Colonic mucosa (tissue), 4 donors: ENCODE results near the gene GMPPA. TPM values are rescaled to one million over a fixed set of nuclear protein-coding genes. Genes with fewer than 3 reads are reported as not detected.

Source experiments
- DNase-seq: peaks from one replicate; pipeline ENCODE4 v3.0.0-alpha.2; 2020
- H3K27ac ChIP-seq: fragments of 200-600 bp; one replicate; pipeline ENCODE4 v1.8.0; 2021
- H3K27me3 ChIP-seq: fragments of 200-600 bp; one replicate; pipeline ENCODE4 v1.8.0; 2021
- H3K36me3 ChIP-seq: fragments of 200-600 bp; one replicate; pipeline ENCODE4 v1.8.0; 2021
- H3K4me1 ChIP-seq: fragments of 200-600 bp; one replicate; pipeline ENCODE4 v1.8.0; 2021; ENCODE audit warnings: mild to moderate bottlenecking
- H3K4me3 ChIP-seq: fragments of 200-600 bp; one replicate; pipeline ENCODE4 v1.8.0; 2021
- H3K9ac ChIP-seq, 2 donors: one replicate each; pipeline ENCODE4 v1.7.0; 2013; ENCODE audit warnings: control low read depth in 2 of 2, low read depth in 2 of 2, low read length in 2 of 2
- H3K9me3 ChIP-seq: fragments of 200-600 bp; one replicate; pipeline ENCODE4 v1.8.0; 2021
- intact Hi-C: fragments of 100-400 bp; cut with DNase I; formaldehyde crosslinking; loops from one replicate; pipeline ENCODE4 v1.14.1; 2022
- total RNA-seq, 2 donors: library from RNA; stranded (reverse); fragmentation: NEBNext Ultra II Directional in 1 of 2; extraction: Animal tissue kit (Norgen Biotek cat#: 25700) in 1 of 2; gene quantifications; one replicate each; pipeline ENCODE4 v1.2.1, GENCODE V29; 2021
- TF ChIP-seq, protein P1 (sequence below): fragments of 200-600 bp; IDR thresholded peaks from one replicate; pipeline ENCODE4 v1.8.0; 2022; ENCODE audit warnings: antibody characterized with exemption, mild to moderate bottlenecking
- donor health status: healthy.
- donor health status: DM: no; HTN: no; CAD: no.
- donor health status: DM: no; HTN: no; CAD: no.

GMPPA gene
- total RNA-seq, 2 donors from 2014 or later, result 49.7 to 86.1 TPM

DNA sequence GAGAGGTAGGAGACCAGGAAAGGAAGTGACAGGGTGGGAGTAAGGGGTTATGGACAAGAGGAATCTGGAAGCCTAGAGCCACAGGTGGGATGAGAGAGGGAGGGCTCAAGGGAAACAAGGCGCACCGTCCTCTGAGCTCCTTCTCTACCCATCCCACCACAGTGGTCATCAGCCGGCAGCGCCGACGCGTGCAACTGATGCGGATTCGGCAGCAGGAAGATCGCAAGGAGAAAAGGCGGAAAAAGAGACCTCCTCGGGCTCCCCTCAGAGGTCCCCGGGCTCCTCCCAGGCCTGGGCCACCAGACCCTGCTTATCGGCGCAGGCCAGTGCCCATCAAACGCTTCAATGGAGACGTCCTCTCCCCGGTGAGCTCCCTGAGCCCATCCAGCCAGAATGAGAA lies 50.3 kb downstream of the GMPPA start:
- no peak overlapping the region for H3K27ac ChIP-seq
- no peaks in the 10 kb centered on the region for H3K36me3 ChIP-seq
- H3K4me1 ChIP-seq, result peaks cover 4% of the 10 kb centered on the region
- no peak overlapping the region for H3K4me3 ChIP-seq
- no peak overlapping the region for H3K9ac ChIP-seq
- peaks cover 8% of the 10 kb centered on the region for H3K27me3 ChIP-seq
- no peaks in the 10 kb centered on the region for H3K9me3 ChIP-seq
- intact Hi-C loops, result no loop called here
- TF ChIP-seq, protein P1, sequence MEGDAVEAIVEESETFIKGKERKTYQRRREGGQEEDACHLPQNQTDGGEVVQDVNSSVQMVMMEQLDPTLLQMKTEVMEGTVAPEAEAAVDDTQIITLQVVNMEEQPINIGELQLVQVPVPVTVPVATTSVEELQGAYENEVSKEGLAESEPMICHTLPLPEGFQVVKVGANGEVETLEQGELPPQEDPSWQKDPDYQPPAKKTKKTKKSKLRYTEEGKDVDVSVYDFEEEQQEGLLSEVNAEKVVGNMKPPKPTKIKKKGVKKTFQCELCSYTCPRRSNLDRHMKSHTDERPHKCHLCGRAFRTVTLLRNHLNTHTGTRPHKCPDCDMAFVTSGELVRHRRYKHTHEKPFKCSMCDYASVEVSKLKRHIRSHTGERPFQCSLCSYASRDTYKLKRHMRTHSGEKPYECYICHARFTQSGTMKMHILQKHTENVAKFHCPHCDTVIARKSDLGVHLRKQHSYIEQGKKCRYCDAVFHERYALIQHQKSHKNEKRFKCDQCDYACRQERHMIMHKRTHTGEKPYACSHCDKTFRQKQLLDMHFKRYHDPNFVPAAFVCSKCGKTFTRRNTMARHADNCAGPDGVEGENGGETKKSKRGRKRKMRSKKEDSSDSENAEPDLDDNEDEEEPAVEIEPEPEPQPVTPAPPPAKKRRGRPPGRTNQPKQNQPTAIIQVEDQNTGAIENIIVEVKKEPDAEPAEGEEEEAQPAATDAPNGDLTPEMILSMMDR, result no peak
- DNase-seq, result no peak

DNA sequence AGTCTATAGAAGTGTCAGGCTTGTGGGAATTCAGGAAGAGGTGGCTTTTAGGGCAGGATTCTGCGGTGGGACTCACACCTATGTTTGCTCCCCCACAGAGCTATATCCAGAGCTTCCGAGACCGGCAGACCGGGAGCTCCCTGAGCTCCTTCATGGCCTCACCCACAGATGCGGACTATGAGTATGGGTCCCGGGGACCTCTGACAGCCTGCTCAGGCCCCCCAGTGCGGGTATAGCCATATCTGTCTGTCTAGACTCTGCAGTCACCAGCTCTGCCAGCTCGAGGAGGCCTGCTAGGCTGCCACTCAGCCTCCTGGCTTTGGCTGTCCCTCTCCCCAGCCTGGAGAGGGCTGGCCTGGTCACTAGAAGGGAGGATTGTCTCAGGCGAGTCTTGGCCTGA lies 50.9 kb downstream of the GMPPA start:
- intact Hi-C loops, result no loop called here
- Histone ChIP-seq H3K36me3 (no peaks in the 10 kb centered on the region), H3K4me3 (no peak overlapping the region), H3K4me1 (peaks cover 4% of the 10 kb centered on the region), H3K27ac (no peak overlapping the region), H3K9me3 (no peaks in the 10 kb centered on the region), H3K9ac (no peak overlapping the region), H3K27me3 (peaks cover 8% of the 10 kb centered on the region)
- DNase-seq, result no peak
- TF ChIP-seq, protein P1, result no peak

DNA sequence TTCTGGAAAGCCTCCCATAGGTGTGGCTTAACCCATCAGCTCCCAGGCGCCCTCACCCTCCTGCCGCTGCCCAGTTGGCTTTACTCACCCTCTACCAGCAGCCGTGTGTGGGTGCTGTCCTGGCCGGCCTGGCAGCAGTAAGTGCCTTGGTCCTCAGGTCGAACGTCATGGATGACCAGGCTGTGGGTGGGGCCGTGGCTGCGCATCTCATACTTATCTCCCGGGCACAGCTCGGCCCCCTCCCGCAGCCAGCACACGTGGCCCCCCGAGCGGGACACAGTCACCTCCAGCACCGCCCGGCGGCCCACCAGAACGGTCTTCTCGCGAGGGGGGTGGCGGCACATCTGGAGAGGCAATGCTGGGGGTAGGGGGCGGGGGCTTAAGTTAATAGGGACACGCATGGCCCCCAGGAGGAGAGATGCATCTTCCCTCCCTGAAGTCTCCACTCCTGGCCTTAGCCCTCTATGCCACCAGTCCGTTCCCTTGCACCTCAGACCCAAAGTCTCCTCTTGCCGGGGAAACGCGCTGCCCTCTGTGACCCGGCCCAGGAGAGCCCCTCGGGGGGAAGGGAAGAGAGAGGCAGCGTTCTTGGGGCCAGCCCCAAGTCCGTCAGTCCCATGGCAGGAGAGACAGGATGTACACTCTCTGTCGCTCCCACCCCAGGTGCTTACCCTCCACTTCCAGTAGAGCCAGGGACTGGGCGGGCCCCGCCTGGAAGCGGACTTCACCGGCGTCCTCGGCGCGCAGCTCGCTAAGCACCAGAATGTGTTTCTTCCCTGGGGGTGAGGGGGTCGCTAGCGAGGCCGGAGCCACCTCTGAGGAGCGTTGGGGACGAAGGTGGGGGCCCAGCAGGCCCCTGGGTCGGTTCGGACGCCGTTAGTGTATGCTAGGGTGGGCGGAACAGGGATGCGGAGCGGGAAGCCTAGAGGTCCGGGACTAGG lies 53.0 kb downstream of the GMPPA start:
- TF ChIP-seq, protein P1, result no peak
- Histone ChIP-seq H3K27ac (no peak overlapping the region), H3K4me3 (peak overlapping the region; percentile 60), H3K4me1 (peaks cover 4% of the 10 kb centered on the region), H3K9ac (no peak overlapping the region), H3K9me3 (no peaks in the 10 kb centered on the region), H3K36me3 (no peaks in the 10 kb centered on the region), H3K27me3 (peaks cover 8% of the 10 kb centered on the region)
- DNase-seq, result peak; percentile 22
- intact Hi-C loops, result no loop called here

DNA sequence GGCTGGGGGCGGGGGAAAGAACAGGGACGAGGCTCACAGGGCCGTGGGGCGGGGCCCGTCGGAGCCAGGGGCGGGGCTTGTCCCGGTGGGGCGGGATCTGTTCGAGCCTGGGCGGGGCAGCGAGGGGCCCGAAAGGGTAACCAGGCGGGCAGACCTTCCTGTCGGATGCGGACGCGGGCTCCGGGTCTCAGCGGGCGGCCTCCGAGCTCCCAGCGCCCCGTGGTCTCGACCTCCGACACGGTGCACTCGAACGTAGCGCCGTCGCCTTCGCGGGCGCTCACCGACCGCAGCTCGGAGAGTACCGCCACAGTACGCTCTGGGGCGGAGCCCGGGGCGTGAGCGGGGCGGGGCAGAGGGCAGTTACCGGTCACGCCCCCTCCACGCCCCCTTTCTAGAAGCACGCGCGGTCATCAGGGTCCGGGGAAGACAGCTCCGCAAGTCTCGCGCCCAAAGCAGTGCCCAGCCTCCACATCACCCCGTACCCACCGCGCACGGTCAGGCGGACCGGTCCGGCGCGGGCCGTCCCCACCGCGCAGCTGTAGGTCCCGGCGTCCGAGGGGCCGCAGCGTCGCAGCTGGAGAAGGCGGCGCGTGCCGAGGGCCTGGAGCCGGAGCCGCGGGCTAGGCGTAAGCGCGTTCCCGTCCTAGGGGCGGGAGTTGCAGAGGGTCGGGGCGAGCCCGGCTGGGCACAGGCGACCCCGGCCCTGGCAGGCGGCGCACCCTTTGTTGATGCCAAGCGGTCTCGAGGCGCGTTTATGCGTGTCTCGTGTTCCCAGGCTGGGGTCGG lies 53.9 kb downstream of the GMPPA start:
- H3K36me3 ChIP-seq, result no peaks in the 10 kb centered on the region
- peaks cover 8% of the 10 kb centered on the region for H3K27me3 ChIP-seq
- TF ChIP-seq, protein P1, result no peak
- H3K4me3 ChIP-seq, result peak overlapping the region; percentile 60
- peak; percentile 91 for DNase-seq
- H3K4me1 ChIP-seq, result peaks cover 4% of the 10 kb centered on the region
- no peaks in the 10 kb centered on the region for H3K9me3 ChIP-seq
- peak overlapping the region in 1 of 2 donors; percentile 56 for H3K9ac ChIP-seq
- intact Hi-C loops, result no loop called here
- no peak overlapping the region for H3K27ac ChIP-seq

DNA sequence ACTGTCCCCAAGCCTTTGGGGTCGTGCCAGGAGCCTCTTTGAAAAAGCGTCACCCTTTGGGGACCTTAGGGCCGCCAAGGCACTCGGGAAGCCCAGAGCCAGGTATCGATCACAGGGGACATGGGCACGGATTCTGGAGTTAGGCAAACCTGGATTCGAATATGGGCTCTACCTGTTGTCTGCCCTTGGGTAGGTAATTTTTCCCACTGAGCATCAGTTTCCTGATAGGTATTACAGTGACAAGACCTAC lies 54.4 kb downstream of the GMPPA start:
- Histone ChIP-seq H3K27ac (no peak overlapping the region), H3K9ac (peak overlapping the region in 1 of 2 donors; percentile 56), H3K9me3 (no peaks in the 10 kb centered on the region), H3K36me3 (no peaks in the 10 kb centered on the region), H3K27me3 (peaks cover 8% of the 10 kb centered on the region), H3K4me1 (peaks cover 4% of the 10 kb centered on the region), H3K4me3 (peak overlapping the region; percentile 60)
- TF ChIP-seq, protein P1, result no peak
- DNase-seq, result no peak
- intact Hi-C loops, result no loop called here
